Endothelial cell (in vitro differentiated cells): ENCODE measurements around the gene USP3. TPM values are rescaled to one million over a fixed set of nuclear protein-coding genes. Genes with fewer than 3 reads are reported as not detected.

Experiments used
- DNase-seq: peaks from one replicate; pipeline ENCODE4 v3.0.0; 2021; ENCODE audit warnings: low spot score
- H3K27ac Mint-ChIP-seq: one replicate; pipeline ENCODE4 v1.8.0; 2021; ENCODE audit warnings: mixed read lengths, inconsistent platforms; ENCODE audit not compliant: unreplicated experiment
- H3K27me3 Mint-ChIP-seq: one replicate; pipeline ENCODE4 v1.8.0; 2021; ENCODE audit warnings: mild to moderate bottlenecking, moderate library complexity, mixed read lengths, inconsistent platforms; ENCODE audit not compliant: unreplicated experiment
- H3K36me3 Mint-ChIP-seq: one replicate; pipeline ENCODE4 v1.8.0; 2021; ENCODE audit warnings: mild to moderate bottlenecking, low read depth, mixed read lengths, inconsistent platforms; ENCODE audit not compliant: unreplicated experiment
- H3K4me1 Mint-ChIP-seq: one replicate; pipeline ENCODE4 v1.8.0; 2021; ENCODE audit warnings: mild to moderate bottlenecking, mixed read lengths, inconsistent platforms; ENCODE audit not compliant: unreplicated experiment
- H3K4me3 Mint-ChIP-seq: one replicate; pipeline ENCODE4 v1.8.0; 2021; ENCODE audit warnings: mild to moderate bottlenecking, mixed read lengths, inconsistent platforms; ENCODE audit not compliant: unreplicated experiment
- H3K9me3 Mint-ChIP-seq: one replicate; pipeline ENCODE4 v1.8.0; 2021; ENCODE audit warnings: mixed read lengths, inconsistent platforms; ENCODE audit not compliant: unreplicated experiment
- total RNA-seq: library from RNA; stranded (reverse); fragmentation: NEBNext Ultra II Directional; extraction: Animal tissue kit (Norgen Biotek cat#: 25700); gene quantifications from one replicate; pipeline ENCODE4 v1.2.1, GENCODE V29; 2021; ENCODE audit not compliant: unreplicated experiment
- TF ChIP-seq, protein P1 (sequence below): fragments of 200-600 bp; sonication (generic); IDR thresholded peaks from one replicate; pipeline ENCODE4 v1.5.0; 2021; ENCODE audit warnings: antibody characterized with exemption; ENCODE audit not compliant: unreplicated experiment

Gene USP3
- total RNA-seq, 1 donor from 2014 or later: 33.5 TPM

DNA sequence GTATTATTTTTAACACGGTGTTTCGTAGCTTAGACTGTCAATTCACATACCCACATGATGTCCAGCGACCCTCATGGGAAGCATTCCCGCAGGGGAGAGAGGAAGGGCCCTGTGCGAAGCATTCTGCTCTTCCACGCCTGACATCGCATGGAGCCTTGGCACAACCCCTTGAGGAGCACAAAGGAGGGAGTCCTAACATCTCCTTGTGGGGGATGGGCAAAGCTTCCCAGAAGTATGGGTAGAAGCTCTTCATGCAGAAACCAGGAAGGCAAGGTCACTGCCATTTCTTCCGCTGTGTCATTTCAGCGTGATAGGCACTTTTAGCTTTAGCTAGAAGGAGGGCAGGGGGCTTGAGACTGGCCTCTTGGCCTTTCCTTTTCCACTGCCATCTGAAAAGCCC is 28.7 kb upstream of the USP3 start:
- Mint-ChIP-seq H3K27ac (no peak overlapping the region), H3K9me3 (no peaks in the 10 kb centered on the region), H3K4me3 (no peak overlapping the region), H3K36me3 (peaks cover 5% of the 10 kb centered on the region), H3K27me3 (peaks cover 10% of the 10 kb centered on the region), H3K4me1 (peaks cover 21% of the 10 kb centered on the region)
- TF ChIP-seq, protein P1, sequence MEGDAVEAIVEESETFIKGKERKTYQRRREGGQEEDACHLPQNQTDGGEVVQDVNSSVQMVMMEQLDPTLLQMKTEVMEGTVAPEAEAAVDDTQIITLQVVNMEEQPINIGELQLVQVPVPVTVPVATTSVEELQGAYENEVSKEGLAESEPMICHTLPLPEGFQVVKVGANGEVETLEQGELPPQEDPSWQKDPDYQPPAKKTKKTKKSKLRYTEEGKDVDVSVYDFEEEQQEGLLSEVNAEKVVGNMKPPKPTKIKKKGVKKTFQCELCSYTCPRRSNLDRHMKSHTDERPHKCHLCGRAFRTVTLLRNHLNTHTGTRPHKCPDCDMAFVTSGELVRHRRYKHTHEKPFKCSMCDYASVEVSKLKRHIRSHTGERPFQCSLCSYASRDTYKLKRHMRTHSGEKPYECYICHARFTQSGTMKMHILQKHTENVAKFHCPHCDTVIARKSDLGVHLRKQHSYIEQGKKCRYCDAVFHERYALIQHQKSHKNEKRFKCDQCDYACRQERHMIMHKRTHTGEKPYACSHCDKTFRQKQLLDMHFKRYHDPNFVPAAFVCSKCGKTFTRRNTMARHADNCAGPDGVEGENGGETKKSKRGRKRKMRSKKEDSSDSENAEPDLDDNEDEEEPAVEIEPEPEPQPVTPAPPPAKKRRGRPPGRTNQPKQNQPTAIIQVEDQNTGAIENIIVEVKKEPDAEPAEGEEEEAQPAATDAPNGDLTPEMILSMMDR: no peak
- DNase-seq: no peak

DNA sequence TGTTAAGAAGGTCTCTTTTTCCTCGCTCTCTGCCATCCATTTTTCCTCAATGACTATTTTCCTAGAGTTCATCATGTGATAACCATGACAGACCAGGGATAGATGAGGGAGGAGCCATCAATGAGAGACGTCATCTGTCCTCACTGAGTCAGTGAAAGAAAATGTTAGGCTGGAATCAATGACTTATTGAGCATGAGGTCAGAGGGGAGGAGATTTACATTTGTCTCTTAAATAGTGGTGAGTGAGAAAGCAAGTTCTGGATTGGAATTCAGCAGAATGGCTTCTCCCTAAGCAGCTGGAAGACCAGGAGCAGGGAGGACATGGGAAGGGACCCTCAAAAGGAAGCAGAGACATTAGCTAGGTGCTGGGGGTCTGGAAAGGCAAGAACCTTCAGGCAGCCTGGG is 28.2 kb upstream of the USP3 start:
- no peak for DNase-seq
- Mint-ChIP-seq H3K27ac (no peak overlapping the region), H3K27me3 (peaks cover 10% of the 10 kb centered on the region), H3K9me3 (no peaks in the 10 kb centered on the region), H3K4me1 (peaks cover 18% of the 10 kb centered on the region), H3K4me3 (no peak overlapping the region), H3K36me3 (peaks cover 5% of the 10 kb centered on the region)
- TF ChIP-seq, protein P1: no peak

DNA sequence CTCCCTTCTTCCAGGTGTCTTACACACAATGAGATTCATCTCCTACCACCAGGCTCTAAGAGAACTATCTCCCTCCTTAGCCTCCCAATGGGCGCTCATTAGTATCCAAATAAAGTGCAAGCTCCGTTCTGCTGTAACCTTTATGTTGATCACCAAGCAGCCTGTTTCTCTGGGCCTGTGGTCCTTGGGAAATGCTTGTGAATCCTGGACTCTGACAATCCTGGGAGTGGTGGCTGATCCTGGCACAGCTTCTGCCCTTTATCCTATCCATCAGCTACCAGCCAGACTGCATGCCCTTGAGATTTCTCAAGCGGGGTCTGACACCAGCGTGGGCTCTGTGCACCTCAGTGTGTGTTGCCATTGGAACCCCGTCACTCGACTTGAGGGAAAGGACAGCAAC is 26.1 kb upstream of the USP3 start:
- Mint-ChIP-seq H3K27me3 (peaks cover 4% of the 10 kb centered on the region), H3K4me3 (no peak overlapping the region), H3K36me3 (no peaks in the 10 kb centered on the region), H3K27ac (no peak overlapping the region), H3K9me3 (no peaks in the 10 kb centered on the region), H3K4me1 (peaks cover 13% of the 10 kb centered on the region)
- TF ChIP-seq, protein P1: no peak
- DNase-seq: no peak

DNA sequence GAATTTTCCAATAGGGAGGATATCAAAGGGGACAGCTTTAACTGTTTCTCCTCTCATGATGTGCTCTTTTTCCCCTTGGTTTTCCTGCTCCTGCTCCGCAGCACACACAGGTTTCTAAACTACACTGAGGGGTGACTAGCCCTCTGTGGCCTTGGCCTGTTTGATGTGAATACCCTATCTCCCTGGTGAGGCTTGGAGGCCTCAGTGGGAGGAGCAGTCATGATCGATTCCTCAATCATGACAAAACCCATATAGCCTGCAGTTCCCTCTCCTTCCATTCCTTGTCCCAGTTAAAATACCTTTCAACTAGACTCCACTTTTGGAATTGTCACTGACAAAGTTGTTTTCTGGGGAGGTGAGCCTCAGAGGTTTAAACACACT is 24.0 kb upstream of the USP3 start:
- no peaks in the 10 kb centered on the region for H3K27me3 Mint-ChIP-seq

DNA sequence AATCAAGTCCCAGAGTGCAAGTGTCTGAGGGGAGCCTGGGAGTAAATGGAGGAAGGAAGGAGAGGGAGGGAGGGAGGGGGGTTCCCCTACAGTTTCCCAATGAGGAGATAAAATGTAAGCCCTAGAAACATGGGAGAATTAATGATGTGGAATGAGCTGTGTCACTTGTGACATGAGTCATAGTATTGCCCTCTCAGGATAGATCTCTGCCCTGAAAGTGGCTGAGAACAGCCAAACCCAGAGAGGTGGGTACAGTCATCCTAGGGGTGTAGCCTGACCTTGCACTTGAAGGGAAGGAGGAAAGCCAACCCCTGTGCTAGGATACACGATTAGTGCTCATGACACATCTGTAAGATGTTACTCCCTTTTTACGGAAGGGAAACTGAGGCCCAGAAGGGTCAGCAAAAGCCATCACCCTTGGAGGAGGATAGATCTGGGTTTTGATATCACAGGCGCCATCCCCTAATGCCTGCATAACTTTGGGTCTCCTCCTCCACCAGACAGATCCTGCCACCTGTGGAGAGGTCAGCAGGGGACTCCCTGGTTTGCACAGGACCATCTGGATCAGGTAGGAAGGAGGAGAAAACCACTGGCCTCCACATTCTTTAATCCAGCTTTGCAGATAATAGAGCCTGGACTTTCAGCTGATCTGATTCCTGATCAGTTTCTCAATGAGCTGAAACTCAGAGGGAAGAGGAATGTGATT is 23.1 kb upstream of the USP3 start:
- Mint-ChIP-seq H3K4me3 (no peak overlapping the region), H3K36me3 (no peaks in the 10 kb centered on the region), H3K27ac (no peak overlapping the region), H3K27me3 (no peaks in the 10 kb centered on the region), H3K9me3 (no peaks in the 10 kb centered on the region), H3K4me1 (peaks cover 20% of the 10 kb centered on the region)
- DNase-seq: no peak
- TF ChIP-seq, protein P1: no peak

More for the DNA sequence above, 24.0 kb upstream of the USP3 start:
- no peaks in the 10 kb centered on the region for H3K9me3 Mint-ChIP-seq
- H3K36me3 Mint-ChIP-seq: no peaks in the 10 kb centered on the region
- no peak overlapping the region for H3K4me3 Mint-ChIP-seq
- TF ChIP-seq, protein P1: no peak
- no peak for DNase-seq
- H3K27ac Mint-ChIP-seq: no peak overlapping the region
- peaks cover 20% of the 10 kb centered on the region for H3K4me1 Mint-ChIP-seq
